GM21423 (cell line): ENCODE measurements around the gene RAB11FIP3.

ENCODE experiments used
- ATAC-seq: cut with Tn5 transposase; IDR thresholded peaks from one replicate; pipeline ENCODE4 v1.9.1; 2021; ENCODE audit warnings: mild to moderate bottlenecking, moderate library complexity; ENCODE audit not compliant: unreplicated experiment

Gene RAB11FIP3

GRCh38 chr16:561957-562938 lies 136.8 kb downstream of the RAB11FIP3 start:
- ATAC-seq: no peak

DNA sequence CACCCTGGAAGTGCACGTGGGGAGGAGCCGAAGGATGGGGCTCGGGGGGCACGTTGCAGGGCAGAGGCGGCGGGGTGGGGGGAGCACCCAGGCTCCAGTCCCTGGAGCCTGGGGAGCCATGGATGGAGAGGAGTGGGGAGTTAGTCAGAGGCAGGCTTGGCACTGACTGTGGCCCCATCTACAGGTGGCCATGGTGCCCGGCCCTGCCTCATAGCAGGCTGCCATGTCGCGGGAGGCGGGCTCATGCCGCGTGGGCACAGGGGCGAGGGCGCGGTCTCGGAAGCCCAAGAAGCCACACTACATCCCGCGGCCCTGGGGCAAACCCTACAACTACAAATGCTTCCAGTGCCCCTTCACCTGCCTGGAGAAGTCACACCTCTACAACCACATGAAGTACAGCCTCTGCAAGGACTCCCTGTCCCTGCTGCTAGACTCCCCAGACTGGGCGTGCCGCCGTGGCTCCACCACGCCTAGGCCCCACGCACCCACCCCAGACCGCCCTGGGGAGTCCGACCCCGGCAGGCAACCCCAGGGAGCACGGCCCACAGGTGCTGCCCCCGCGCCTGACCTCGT lies 137.7 kb downstream of the RAB11FIP3 start:
- no peak for ATAC-seq

GRCh38 chr16:564690-565418 lies 139.4 kb downstream of the RAB11FIP3 start:
- no peak for ATAC-seq

- no peak for ATAC-seq
These were observed 140.2 kb downstream of the RAB11FIP3 start for GRCh38 chr16:565419-566330.

GRCh38 chr16:566475-567372 lies 141.3 kb downstream of the RAB11FIP3 start, which contains the start of gene NHLRC4:
TSS of gene NHLRC4 (plus strand) at chr16:567005. CDS start at chr16:568048, 1,043 bp downstream.
- peak; percentile 38 for ATAC-seq

GRCh38 chr16:567373-568256 lies 142.2 kb downstream of the RAB11FIP3 start:
- ATAC-seq: no peak

DNA sequence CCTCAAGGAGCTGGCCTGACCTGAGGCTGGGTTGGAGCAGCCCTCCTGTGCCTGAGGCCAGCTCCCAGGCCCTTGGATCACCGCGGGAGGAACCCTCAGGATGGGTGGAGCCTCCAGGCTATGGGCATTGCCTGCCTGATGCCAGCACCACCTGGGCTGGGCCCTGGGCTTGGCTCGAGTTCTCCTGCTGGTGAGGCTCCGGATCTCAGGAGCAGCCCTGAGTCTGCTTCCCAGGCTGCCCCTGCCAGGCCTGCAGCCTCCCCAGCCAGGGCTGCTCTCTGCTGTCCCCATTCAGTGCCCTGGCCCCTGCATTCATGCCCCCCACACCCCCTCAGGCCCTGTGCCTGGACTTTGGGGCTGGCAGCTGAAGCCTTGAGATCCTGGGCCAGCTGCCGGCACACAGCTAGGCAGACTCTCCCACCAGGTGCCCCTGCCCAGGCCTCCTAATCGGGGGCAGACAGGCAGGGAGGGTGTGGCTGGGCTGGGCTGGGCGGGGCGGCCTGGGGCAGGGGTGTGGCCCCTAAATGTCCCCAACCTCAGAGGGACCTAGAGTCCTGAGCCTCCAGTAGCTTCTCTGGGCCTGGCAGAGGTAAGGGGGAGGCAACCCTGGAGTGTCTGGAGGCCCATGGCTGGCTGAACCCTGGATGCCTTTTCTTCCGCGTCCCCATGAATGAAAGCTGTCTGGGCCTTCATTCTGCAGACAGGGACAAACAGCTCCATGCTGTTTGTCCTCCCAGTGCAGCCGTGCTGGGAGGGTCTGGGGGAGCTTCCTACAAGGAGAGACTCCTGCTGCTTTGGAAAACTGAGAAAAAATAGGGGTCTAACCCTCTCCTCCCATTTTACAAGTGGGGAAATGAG lies 143.2 kb downstream of the RAB11FIP3 start:
- ATAC-seq: no peak

DNA sequence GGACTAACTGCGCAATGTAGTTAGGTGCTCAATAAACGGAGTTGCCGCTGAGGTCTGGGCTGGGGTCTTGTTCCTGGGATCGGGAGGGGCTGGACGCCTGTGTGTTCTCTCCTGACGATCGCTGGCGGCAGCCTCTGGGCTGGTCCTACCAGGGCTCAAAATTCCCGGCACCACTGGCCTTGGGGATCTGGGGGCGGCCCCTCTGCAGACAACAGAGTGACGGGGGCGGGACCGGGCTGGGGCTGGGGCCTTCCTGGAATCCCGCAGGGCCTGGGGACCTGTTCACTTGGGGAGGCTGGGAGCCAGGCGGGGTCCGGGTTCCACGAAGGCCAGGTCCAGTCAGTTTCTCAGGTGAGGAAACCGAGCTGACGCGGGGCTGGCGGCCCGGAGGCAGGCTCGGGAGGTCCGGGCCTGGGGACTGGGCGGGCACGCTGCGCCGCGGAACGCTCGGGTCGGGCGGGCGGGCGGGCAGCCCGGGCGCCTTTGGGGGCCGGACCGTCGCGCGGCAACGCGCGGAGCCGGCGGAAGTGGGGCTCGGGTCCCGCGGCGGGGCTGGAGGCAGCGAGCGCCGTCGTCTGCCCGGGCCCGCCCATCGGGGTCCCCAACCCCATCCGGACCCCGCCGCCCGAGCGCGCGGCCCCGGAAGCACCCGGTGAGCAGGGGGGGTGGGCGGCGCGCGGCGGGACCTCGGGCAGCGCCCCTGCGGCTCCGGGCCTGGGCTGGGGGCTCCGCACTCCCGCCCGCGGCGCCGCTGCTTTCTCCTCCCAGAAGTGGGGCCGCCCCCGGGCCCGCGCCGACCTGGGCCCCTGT lies 144.2 kb downstream of the RAB11FIP3 start, which contains the start of gene PIGQ:
Gene PIGQ (plus strand): TSS at position 524 of the 810 bp plus-strand sequence. CDS start 4,107 bp downstream, outside the sequence.
- peak; percentile 60 for ATAC-seq
